Fibroblast of lung (primary cell): Measurements from ENCODE around the gene CDS2. TPM values are rescaled to one million over a fixed set of nuclear protein-coding genes. Genes with fewer than 3 reads are reported as not detected.

Experiments
- DNase-seq, 2 donors: peaks; one replicate each; pipeline versions ENCODE4 v3.0.0 to v3.0.0-alpha.2; 2010; ENCODE audit warnings: low read depth in 2 of 2
- H2AFZ ChIP-seq: 2 replicates; pipeline ENCODE4 v1.5.1; 2012; ENCODE audit warnings: low read length, control low read depth, inconsistent platforms
- H3K27ac ChIP-seq: 2 replicates; pipeline ENCODE4 v1.5.1; 2011; ENCODE audit warnings: low read length, control low read depth; ENCODE audit not compliant: insufficient read depth
- H3K27me3 ChIP-seq: 2 replicates; pipeline ENCODE4 v1.5.1; 2011; ENCODE audit warnings: mild to moderate bottlenecking, low read length; ENCODE audit not compliant: control insufficient read depth, insufficient read depth
- H3K36me3 ChIP-seq: 2 replicates; pipeline ENCODE4 v1.5.1; 2011; ENCODE audit warnings: low read length; ENCODE audit not compliant: control insufficient read depth, insufficient read depth
- H3K4me1 ChIP-seq: 2 replicates; pipeline ENCODE4 v1.5.1; 2011; ENCODE audit warnings: low read length; ENCODE audit not compliant: control insufficient read depth, insufficient read depth; ENCODE audit errors: extremely low read depth
- H3K4me2 ChIP-seq: 2 replicates; pipeline ENCODE4 v1.5.1; 2011; ENCODE audit warnings: low read length, control low read depth; ENCODE audit not compliant: insufficient read depth; ENCODE audit errors: extremely low read depth
- H3K4me3 ChIP-seq, 4 experiments: fragments of 200-600 bp in 1 of 4; sonication (generic) in 1 of 4; replicated peaks in 1 of 4; 2 replicates each; pipeline ENCODE4 v1.5.1; 2011 to 2016; ENCODE audit warnings: low read length in 4 of 4, low read depth in 3 of 4, mild to moderate bottlenecking in 3 of 4, control low read depth in 2 of 4, inconsistent platforms in 1 of 4, mixed read lengths in 1 of 4; ENCODE audit not compliant: insufficient read depth in 1 of 4; ENCODE audit errors: control extremely low read depth in 1 of 4
- H3K79me2 ChIP-seq: 2 replicates; pipeline ENCODE4 v1.5.1; 2012; ENCODE audit warnings: mild to moderate bottlenecking, low read length, inconsistent platforms; ENCODE audit not compliant: control insufficient read depth, insufficient read depth
- H3K9ac ChIP-seq: 2 replicates; pipeline ENCODE4 v1.5.1; 2011; ENCODE audit warnings: mild to moderate bottlenecking, low read length, control low read depth; ENCODE audit not compliant: insufficient read depth
- H3K9me3 ChIP-seq: 2 replicates; pipeline ENCODE4 v1.5.1; 2012; ENCODE audit warnings: low read depth, low read length; ENCODE audit not compliant: control insufficient read depth, insufficient read depth
- H4K20me1 ChIP-seq: 2 replicates; pipeline ENCODE4 v1.5.1; 2011; ENCODE audit warnings: low read length; ENCODE audit not compliant: control insufficient read depth, insufficient read depth; ENCODE audit errors: extremely low read depth
- CTCF ChIP-seq, 2 donors: IDR thresholded peaks in 1 of 2; conservative IDR thresholded peaks in 1 of 2; 1 replicate in 1 of 2; 2 replicates in 1 of 2; pipeline ENCODE4 v1.5.1; 2011 to 2012; ENCODE audit warnings: low read length in 2 of 2, control low read depth in 1 of 2, inconsistent platforms in 1 of 2, low read depth in 1 of 2, mild to moderate bottlenecking in 1 of 2
- EZH2 ChIP-seq: IDR thresholded peaks from 2 replicates; pipeline ENCODE4 v1.5.1; 2012; ENCODE audit warnings: low read length, control low read depth, mild to moderate bottlenecking; ENCODE audit errors: missing control alignments
- polyA plus RNA-seq, 2 donors: library from polyadenylated mRNA; depleted of rRNA in 1 of 2; stranded (reverse) in 1 of 2; unstranded in 1 of 2; fragments of >200 nt; gene quantifications; 2 replicates each; pipeline ENCODE4 v1.2.1, GENCODE V29; 2011 to 2012; ENCODE audit warnings: missing spikeins in 1 of 2
- total RNA-seq: library from RNA; depleted of rRNA; stranded (reverse); fragments of >200 nt; gene quantifications from 2 replicates; pipeline ENCODE4 v1.2.1, GENCODE V29; 2014

CDS2 gene
- total and polyA plus RNA-seq, 2 donors (not counting 1 experiment from before 2014, with no cell fraction given) = 32.7 to 59.7 TPM

- H3K9ac ChIP-seq = no peak overlapping the region
- no peaks in the 10 kb centered on the region for H3K27me3 ChIP-seq
- no peaks in the 10 kb centered on the region for H3K9me3 ChIP-seq
- no peak overlapping the region for H2AFZ ChIP-seq
- H3K36me3 ChIP-seq = no peaks in the 10 kb centered on the region
- no peaks in the 10 kb centered on the region for H3K79me2 ChIP-seq
- no peak overlapping the region for H3K4me2 ChIP-seq
- TF ChIP-seq EZH2 (no peak), CTCF (conservative IDR thresholded peaks at IDR 0.05 in 1 of 2, IDR thresholded peaks at IDR 0.05 in 1 of 2; ENCODE audit: low read depth in 1 of 2, low read length in 2 of 2) (no peak)
- H3K4me1 ChIP-seq = no peaks in the 10 kb centered on the region
- no peak overlapping the region for H3K4me3 ChIP-seq
- DNase-seq = no peak
- no peak overlapping the region for H3K27ac ChIP-seq
- H4K20me1 ChIP-seq = no peaks in the 10 kb centered on the region
Measured at GRCh38 chr20:5207138-5207537, 80.3 kb downstream of the CDS2 start.

- Histone ChIP-seq H2AFZ (no peak overlapping the region), H3K4me1 (peaks cover 4% of the 10 kb centered on the region), H3K79me2 (no peaks in the 10 kb centered on the region), H3K27ac (no peak overlapping the region), H3K36me3 (no peaks in the 10 kb centered on the region), H4K20me1 (no peaks in the 10 kb centered on the region), H3K9me3 (no peaks in the 10 kb centered on the region), H3K27me3 (no peaks in the 10 kb centered on the region), H3K9ac (no peak overlapping the region), H3K4me3 (no peak overlapping the region), H3K4me2 (no peak overlapping the region)
- TF ChIP-seq CTCF (conservative IDR thresholded peaks at IDR 0.05 in 1 of 2, IDR thresholded peaks at IDR 0.05 in 1 of 2; ENCODE audit: low read depth in 1 of 2, low read length in 2 of 2) (no peak), EZH2 (no peak)
- no peak for DNase-seq
Measured at GRCh38 chr20:5211803-5212714, 85.3 kb downstream of the CDS2 start.

- no peak overlapping the region for H3K4me2 ChIP-seq
- H3K9ac ChIP-seq = no peak overlapping the region
- H4K20me1 ChIP-seq = no peaks in the 10 kb centered on the region
- no peaks in the 10 kb centered on the region for H3K27me3 ChIP-seq
- H3K36me3 ChIP-seq = no peaks in the 10 kb centered on the region
- no peak overlapping the region for H2AFZ ChIP-seq
- H3K27ac ChIP-seq = no peak overlapping the region
- H3K79me2 ChIP-seq = no peaks in the 10 kb centered on the region
- peaks cover 4% of the 10 kb centered on the region for H3K4me1 ChIP-seq
- H3K4me3 ChIP-seq = no peak overlapping the region
- H3K9me3 ChIP-seq = no peaks in the 10 kb centered on the region
- TF ChIP-seq CTCF (conservative IDR thresholded peaks at IDR 0.05 in 1 of 2, IDR thresholded peaks at IDR 0.05 in 1 of 2; ENCODE audit: low read depth in 1 of 2, low read length in 2 of 2) (no peak), EZH2 (no peak)
- DNase-seq = no peak
Measured at GRCh38 chr20:5212907-5213487, 86.2 kb downstream of the CDS2 start.
